GM12875 (cell line): ENCODE data around the gene KIF5C.

Experiments
- H3K4me3 ChIP-seq: one replicate; pipeline ENCODE4 v1.5.1; 2011; ENCODE audit warnings: low read depth, low read length, control low read depth
- CTCF ChIP-seq: IDR thresholded peaks from 2 replicates; pipeline ENCODE4 v1.5.1; 2011; ENCODE audit warnings: low read depth, mild to moderate bottlenecking, control low read depth, inconsistent platforms, low read length, moderate library complexity, borderline replicate concordance; ENCODE audit not compliant: insufficient read depth

The KIF5C gene

GRCh38 chr2:149063177-149063576 is 188.2 kb downstream of the KIF5C start:
- no peak overlapping the region for H3K4me3 ChIP-seq
- TF ChIP-seq CTCF = no peak

- TF ChIP-seq CTCF = no peak
- no peak overlapping the region for H3K4me3 ChIP-seq
These were observed 189.4 kb downstream of the KIF5C start for GRCh38 chr2:149064365-149064841.

GRCh38 chr2:149064856-149065630 is 190.0 kb downstream of the KIF5C start:
- no peak overlapping the region for H3K4me3 ChIP-seq
- no peak for TF ChIP-seq CTCF

- H3K4me3 ChIP-seq = no peak overlapping the region
- no peak for TF ChIP-seq CTCF
These were observed 193.4 kb downstream of the KIF5C start for GRCh38 chr2:149068225-149068995.

- H3K4me3 ChIP-seq = no peak overlapping the region
- no peak for TF ChIP-seq CTCF
These were observed 194.2 kb downstream of the KIF5C start for GRCh38 chr2:149068996-149069888.

- no peak for TF ChIP-seq CTCF
- H3K4me3 ChIP-seq = no peak overlapping the region
These were observed 195.8 kb downstream of the KIF5C start for GRCh38 chr2:149070681-149071320.
